HG02588 (cell line): Measurements from ENCODE around the gene KCNG2.

Source experiments
- ATAC-seq: cut with Tn5 transposase; IDR thresholded peaks from one replicate; pipeline ENCODE4 v1.9.1; 2021; ENCODE audit warnings: mild to moderate bottlenecking, moderate library complexity; ENCODE audit not compliant: unreplicated experiment

Gene KCNG2

DNA sequence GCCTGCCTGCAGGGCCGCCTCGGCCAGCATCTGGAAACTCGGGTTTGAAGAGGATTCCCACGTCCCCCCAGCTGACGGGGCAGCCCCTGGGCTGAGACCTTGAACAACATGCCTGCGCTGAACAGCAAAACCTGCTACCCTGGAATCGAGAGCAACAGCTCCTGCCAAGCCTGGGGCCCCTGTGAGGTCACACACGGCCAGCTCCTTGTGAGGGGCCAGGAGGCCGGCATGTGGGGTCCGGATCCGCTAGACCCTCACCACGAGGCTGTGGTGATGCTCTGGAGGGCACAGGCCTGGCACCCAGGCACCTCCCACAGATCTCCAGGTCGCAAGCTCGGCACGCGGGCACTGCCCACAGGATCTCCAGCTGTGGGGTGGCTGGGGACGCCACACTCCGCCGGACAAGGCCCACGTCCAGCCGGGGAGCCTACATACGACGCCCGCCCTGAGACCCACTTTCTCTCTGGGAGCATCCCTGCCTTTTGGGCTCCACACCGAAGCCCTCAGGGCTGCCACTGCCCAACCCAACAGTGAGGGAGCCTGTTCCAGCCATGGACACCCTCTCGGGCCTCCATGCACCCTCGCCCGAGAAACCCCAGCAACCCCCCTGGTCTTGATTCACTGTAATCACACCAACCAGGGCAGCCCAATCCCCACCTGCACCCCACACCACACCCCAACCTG lies 119.6 kb downstream of the KCNG2 start:
- no peak for ATAC-seq

DNA sequence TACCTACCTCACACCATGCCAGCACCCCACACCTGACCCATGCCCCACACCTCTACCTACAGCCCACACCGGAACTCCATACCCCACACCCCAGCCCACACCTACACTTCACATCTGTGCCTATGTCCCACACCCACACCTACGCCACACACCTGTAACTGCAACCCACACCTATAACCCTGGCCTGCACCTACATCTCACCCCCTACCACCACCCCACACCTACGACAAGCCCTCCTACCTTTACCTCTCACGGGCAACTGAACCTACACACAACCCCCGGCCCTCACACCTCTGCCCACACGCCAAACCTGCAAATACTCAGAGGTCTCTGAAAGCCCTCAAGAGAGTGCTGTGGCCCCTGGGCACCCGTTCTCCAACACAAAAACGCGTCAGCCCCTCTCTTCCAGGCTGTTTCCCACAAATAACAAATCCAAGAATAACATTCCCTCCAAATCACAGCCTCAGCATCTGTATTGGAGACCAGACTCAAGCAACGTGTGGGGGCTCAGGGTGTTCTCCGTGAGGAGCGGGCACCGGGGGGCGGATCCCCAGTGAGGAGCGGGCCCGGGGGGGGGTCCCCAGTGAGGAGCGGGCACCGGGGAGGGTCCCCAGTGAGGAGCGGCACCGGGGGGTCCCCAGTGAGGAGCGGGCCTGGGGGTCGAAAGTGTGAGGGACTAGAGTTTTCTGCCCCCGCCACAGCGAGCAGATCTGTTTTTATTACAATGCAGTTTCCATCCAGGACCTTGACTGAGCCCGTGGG lies 120.3 kb downstream of the KCNG2 start:
- ATAC-seq: no peak

DNA sequence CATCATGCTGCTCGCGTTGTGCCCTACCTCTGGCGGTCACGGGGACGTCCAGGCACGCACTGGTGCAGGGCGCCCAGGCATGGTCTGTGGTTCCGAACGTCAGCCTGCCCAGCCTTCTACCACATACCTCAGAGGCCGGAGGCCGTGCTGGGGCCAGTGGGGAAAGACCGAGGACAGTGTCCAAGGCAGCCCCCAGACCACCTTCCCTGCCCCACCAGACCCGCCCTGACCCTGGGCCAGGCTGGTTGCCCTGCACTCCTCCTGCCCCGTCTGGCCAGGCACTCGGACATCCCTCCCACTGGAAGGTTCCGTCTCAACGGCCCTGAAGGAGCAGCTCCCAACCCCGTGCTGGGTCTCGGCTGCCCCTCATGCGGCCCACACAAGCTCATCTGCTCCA lies 120.9 kb downstream of the KCNG2 start:
- no peak for ATAC-seq

DNA sequence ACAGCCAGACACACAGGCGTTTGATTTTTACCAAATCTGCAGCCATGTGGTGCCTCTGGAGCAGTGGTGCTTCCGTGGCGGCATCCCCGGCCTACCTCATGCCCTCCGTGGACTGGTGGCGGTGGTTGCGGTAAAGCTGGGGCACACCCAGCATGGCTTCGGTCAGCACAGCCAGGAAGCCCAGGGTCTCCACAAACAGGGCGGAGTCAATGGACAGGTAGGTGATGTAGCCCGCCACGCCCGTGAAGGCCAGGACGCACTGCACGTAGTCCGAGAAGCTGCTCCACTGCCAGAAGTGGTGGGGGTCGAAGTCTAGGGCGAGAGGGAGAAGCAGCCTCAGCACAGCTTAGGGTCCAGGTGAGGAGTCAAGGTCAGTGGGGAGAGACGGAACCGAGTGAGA lies 121.4 kb downstream of the KCNG2 start:
- ATAC-seq: no peak

DNA sequence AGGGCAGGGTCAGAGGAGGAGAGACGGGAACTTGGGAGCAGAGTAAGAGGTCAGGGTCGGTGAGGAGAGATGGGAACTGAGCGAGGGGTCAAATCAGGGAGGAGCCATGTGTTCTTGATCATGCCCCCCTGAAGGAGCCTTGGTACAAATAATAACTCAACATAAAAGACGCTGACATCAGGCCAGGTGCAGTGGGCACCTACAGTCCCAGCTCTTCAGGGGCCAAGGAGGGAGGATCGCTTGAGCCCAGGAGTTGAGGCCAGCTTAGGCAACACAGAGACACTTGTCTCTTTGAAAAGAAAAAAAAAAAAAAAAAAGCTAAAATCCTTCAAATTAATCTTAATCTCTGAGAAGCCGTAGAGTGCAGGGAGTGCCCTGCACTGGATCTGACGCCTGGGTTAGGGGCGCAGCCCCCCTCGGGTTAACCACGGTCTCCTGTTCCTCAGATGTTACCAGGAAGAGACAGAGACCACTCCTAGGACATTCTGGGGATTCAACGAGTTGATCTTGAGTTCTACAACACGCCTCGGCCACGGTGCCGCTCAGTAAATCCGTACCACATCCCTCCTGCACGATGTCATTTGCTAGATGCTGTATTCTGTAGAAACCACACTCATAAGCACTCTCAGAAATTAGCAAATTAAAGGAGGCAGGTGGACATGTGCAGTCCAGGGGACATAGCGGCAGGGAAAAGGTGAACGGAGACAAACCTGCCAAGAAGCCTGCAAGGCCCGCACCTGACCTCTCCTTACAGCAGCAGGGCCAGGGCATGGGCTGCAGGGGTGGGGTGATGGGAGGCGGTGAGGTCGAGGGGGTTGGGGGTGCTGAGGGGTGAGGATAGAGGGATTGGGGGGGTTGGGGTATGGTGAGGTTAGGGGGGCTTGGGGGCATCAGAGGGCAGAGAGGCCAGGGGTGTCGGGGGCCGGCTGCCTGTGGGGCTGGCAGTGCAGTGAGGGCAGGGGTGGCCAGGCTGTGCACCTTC lies 124.5 kb downstream of the KCNG2 start:
- no peak for ATAC-seq

DNA sequence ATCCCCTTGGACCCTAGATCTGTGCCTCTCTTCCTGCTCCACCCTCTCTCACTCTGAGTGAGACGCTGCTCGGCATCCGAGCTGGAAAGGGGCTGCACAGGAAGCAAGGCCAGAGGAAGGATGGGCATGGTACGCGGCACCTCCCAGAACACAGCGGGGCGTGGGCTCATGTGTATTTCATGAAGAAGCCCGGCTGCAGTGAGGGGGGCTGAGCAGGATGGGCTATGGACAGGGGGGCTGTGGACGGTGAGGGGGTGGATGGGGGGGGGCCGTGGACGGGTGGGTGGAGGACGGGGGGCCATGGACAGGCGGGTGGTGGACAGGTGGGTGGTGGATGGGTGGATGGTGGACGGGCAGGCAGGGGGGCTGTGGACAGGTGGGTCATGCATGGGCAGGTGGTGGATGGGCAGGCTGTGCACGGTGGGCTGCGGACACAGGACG lies 125.3 kb downstream of the KCNG2 start:
- ATAC-seq: no peak

DNA sequence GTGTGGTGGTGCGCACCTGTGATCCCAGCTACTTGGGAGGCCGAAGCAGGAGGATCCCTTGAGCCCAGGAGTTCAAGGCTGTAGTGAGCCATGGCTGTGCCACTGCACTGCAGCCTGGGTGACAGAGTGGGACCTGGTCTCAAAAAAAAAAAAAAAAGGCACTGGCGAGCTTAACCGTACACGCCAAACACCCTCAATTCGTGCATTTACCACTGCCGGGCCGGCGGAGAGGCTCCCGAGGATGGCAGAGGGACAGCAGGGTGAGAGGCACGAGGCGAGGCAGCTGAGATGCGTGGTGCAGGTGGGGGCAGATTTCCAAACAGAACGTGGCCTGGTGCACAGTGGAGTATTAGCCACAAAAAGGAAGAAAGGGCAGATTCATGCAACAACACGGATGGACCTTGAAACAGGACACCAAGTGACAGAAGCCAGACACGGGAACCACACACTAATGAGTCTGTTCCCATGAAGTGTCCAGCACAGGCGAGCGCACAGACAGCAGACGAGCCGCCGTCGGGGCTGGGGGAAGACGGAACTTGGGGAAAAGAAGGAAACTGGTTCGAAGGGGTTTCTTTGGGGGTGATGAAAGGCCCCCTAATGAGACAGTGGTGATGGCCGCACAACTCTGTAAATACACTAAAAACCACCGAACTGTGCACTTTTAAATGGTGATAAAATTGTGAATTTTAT lies 126.3 kb downstream of the KCNG2 start:
- ATAC-seq: no peak

DNA sequence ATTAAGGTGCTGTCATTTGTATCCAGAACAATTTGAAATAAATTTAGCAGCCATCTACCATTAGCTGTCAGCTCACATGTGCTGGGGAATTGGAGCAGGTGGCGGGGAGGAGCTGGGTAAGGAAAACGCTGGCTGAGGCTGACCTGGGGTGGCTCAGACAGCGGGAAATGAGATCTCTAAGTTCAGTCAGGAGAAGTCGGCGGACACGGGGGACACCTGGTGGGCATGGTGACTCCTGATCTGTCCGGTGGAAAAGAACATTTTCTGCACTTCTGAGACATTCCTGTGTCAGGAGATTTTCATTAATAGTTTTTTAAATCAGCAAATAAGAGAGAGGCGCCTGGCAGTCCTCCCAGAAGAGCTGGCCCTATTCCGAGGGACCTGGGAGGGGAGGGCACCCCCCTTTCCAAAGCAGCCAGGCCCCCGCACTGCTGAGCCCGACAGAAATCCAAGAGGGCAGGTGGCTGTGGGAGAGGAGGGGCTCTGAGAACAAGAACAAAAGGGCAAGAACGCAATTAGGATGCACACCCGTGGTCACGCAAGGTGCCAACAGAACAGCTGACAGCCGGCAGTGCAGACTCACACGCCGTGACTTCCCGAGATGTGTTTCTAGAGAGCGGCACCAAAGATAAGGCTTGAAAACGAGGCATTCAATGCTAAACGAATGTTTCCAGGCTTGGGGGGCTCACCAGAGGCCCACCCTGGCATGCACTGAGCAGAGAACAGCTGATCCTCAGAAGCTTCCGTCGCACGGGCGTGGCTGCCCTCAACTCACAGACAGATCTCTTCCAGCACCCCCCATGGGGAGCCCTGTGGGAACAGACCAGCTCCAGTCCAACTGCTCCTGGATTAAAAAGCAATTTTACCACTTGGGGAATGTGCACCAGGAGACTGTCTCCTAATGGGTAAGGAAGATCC lies 127.3 kb downstream of the KCNG2 start:
- ATAC-seq: no peak

DNA sequence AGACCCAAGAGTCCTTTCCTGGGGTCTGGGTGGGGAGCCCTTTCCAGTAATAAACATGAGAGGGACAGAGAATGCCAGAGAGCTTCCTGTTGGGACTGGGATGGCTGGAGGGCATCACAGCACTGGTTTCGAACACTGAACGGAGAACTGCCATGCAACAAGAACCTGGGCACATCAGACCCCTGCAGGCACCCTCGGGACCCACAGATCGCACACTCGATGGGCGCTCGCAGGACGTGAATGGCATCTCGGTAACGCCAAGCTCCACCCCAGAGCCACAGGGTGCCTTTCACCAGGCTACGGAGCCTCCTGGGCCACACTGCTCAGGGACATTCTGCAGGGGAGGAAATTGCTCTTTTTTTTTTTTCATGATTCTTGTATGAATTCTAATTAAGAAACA lies 128.6 kb downstream of the KCNG2 start:
- ATAC-seq: no peak

DNA sequence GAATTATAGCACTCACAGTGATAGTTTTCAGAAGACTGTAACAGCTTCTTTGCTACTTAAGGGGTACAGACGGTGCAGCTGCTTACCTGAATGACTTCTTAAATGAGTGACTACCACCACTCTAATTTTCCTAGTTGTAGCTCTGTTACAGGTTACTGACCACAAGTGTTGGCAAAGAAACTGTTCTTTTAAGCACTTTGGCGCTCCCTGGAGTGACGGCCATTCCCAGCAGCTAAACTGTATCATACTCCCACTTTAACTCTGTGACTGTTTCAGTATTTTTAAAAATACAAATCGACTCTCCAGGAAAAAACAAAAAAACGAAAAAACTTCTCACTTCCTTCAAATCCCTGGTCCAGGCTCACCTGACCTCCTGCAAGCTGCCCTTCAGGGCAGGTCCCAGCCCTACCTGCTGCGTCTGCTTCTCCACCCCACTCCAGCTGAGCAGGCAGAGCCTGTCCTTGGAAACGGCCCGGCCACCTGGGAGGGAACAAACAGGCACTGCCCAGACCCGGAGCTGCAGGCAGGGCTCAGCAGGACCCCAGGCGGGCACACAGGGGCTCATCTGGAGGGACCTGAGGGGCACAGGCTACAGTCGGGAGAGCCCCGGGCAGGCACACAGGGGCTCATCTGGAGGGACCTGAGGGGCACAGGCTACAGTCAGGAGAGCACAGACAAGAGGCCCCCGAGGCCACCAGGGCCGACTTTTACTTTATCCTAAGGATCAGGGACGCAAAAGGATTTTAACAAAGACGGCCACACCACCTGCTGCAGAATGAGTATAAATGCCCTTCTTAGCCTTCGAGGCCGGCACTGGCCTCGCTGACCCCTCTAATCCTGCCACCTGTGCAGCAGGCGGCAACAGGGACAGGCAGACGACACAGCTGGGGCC lies 129.2 kb downstream of the KCNG2 start:
- no peak for ATAC-seq

DNA sequence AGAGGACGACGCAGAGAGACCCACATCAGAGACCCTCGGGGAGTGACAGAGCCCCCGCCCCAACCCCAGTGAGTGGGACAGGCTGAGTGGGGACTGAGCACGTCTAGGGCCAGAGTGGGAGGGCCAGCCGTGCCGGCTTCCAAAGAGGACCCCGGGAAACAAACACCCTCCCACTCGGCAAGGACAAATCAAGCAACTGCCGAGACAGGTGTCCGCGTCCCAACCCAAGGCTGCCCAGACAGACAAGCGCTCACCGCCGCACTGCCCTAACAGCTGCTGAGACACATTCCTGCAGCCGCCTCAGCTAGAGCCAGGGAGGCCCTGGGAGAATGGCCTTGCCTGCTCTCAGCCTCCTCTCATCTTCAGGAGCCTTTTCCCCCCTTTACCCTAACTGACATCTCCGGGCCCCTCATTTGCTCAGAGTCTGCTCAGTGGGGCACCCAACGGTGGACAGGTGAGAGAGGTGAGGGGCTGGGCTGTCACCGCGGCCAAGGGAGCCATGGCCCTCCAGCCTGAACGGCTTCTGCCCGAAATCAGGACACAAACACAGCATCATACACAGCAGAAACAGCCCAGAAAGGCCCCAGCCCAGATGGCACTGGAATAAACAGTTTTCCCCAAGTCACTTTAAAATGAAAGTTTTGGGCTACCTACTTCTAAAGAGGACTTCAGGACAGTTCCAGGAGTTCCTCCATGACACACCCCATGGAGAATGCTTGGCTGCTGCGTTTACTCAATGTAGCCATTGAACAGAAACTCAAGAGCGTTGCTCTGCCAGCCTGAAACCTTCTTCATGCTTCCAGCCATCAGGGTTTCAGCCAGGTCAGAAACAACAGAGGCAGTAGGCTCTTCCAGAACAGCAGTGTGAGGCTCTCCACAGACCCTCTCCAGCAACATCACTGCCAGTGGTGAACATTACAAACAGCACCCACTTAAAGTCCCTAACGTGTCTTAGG lies 130.1 kb downstream of the KCNG2 start:
- no peak for ATAC-seq

DNA sequence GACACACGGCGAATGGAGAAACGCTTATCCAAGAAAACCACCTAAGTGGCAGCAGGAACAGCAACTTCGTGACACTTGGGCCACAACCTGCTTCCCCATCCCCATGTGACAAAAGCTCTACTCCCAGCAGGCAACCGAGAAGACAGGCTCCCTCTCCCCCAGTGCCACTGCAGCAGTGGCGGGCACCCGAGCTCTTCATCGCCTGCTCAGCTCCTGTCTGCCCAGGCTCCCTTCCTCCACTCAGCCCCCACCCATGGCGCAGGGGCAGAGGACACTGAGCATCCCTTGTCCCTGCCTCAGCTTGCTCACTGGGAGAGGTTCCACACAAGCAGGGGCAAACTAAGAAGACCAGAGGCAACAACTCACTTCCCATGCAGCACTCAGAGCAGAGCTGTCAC lies 130.8 kb downstream of the KCNG2 start:
- ATAC-seq: no peak

DNA sequence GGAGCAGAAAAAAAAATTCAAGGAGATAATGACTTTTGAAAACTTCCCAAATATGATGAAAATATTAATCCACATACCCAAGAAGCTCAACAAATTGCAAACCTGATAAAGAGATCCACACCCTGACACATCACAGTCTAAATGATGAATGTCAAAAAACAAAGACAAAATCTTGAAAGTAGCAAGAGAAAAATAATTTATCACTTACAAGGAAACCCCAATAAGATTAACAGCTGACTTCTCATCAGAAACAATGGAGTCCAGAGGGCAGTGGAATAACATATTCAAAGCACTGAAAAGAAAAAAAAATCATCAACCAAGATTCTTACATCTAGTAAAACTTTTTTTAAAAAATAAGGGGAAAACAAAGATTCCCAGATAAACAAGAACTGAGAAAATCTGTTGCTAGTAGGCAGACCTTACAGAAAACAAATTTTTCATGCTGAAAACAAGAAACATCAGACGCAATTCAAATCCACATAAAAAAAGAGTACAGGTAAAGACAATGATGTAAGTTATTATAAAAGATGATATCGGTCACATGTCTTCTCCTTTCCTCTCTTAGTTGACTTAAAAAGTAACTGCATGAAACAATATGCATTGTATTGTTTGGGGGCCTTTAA lies 132.4 kb downstream of the KCNG2 start:
- no peak for ATAC-seq

DNA sequence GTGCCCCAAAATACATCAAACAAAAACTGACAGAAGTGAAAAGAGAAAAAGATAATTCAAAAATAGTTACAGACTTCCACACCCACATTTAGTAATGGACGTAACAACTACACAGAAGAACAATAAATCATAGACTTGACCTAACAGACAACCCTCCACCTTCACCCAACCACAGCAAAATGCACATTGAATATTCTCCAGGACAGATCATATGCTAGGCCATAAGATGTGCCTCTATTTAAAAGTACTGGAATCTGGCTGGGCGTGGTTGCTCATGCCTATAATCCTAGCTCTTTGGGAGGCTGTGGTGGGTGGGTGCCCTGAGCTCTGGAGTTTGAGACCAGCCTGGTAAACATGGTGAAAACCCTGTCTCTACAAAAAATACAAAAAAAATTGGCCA lies 133.7 kb downstream of the KCNG2 start:
- no peak for ATAC-seq

DNA sequence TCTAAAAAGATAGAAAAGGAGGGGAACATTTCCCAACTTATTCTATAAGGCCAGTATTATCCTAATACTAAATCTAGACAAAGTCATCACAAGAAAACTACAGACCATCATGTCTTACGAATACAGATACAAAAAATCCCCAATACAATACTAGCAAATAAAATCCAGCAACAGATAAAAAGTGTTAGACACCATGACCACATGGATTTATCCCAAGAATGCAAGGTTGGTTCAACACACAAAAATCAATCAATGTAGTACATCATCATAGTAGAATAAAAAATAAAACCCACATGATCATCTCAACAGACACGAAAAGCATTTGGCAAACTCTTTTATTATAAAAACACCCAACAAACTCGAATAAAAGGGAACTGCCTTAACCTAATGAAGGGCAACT lies 135.2 kb downstream of the KCNG2 start:
- no peak for ATAC-seq

DNA sequence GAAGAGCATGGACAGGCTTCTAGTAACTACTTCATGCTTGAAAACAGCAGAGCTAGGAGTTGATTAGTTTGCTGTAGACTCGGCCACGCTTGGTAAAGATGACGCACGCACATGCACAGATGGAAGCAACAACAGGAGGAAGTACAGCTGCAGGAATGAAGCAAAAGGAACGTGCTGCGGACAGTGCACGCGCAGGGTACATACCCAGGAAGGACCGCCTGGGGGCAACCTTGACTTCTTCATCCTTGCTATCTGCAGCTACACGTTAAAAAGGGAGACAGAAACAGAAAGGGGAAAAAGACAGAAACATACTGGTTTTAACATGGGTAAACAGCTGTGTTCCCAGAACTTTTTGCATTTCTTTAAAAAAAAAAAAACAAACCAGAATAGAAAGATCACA lies 136.0 kb downstream of the KCNG2 start:
- no peak for ATAC-seq
